IgD-negative memory B cell (primary cell): ENCODE results near the gene SLC29A2. TPM values are rescaled to one million over a fixed set of nuclear protein-coding genes. Genes with fewer than 3 reads are reported as not detected.
"Not testable (repeated sequence)": the region's sequence is repeated elsewhere in the genome, so short reads cannot be mapped to it uniquely, and the experiment has no call there.

ENCODE experiments used
- H3K27ac Mint-ChIP-seq, 3 donors: one replicate each; pipeline ENCODE4 v1.8.0; 2020 to 2022; ENCODE audit warnings: mild to moderate bottlenecking in 3 of 3, mixed read lengths in 3 of 3, moderate library complexity in 1 of 3
- H3K27me3 Mint-ChIP-seq: one replicate; pipeline ENCODE4 v1.8.0; 2021; ENCODE audit warnings: mixed read lengths
- H3K36me3 Mint-ChIP-seq: one replicate; pipeline ENCODE4 v1.8.0; 2020; ENCODE audit warnings: mild to moderate bottlenecking, mixed read lengths
- H3K4me1 Mint-ChIP-seq, 3 donors: one replicate each; pipeline ENCODE4 v1.8.0; 2020 to 2022; ENCODE audit warnings: mixed read lengths in 3 of 3, mild to moderate bottlenecking in 1 of 3
- H3K4me3 Mint-ChIP-seq, 4 donors: one replicate each; pipeline ENCODE4 v1.8.0; 2020 to 2022; ENCODE audit warnings: mild to moderate bottlenecking in 4 of 4, mixed read lengths in 4 of 4, moderate library complexity in 3 of 4
- H3K9me3 Mint-ChIP-seq, 3 donors: one replicate each; pipeline ENCODE4 v1.8.0; 2020 to 2021; ENCODE audit warnings: mixed read lengths in 3 of 3, mild to moderate bottlenecking in 1 of 3
- polyA plus RNA-seq: library from polyadenylated mRNA; unstranded; fragments of 300-500 nt; fragmentation: Illumina TruSeq; gene quantifications from one replicate; pipeline ENCODE4 v1.2.3, GENCODE V29; 2021

SLC29A2 gene
- polyA plus RNA-seq, 1 donor from 2014 or later: 3.0 TPM

- H3K4me3 Mint-ChIP-seq: no peak overlapping the region
- H3K9me3 Mint-ChIP-seq: no peaks in the 10 kb centered on the region
- no peak overlapping the region for H3K27ac Mint-ChIP-seq
- no peaks in the 10 kb centered on the region for H3K36me3 Mint-ChIP-seq
- peaks cover 0 to 9% (median 9%) of the 10 kb centered on the region in 3 donors for H3K4me1 Mint-ChIP-seq
- no peaks in the 10 kb centered on the region for H3K27me3 Mint-ChIP-seq
Observed at GRCh38 chr11:66326261-66327111, 45.1 kb downstream of the SLC29A2 start.

DNA sequence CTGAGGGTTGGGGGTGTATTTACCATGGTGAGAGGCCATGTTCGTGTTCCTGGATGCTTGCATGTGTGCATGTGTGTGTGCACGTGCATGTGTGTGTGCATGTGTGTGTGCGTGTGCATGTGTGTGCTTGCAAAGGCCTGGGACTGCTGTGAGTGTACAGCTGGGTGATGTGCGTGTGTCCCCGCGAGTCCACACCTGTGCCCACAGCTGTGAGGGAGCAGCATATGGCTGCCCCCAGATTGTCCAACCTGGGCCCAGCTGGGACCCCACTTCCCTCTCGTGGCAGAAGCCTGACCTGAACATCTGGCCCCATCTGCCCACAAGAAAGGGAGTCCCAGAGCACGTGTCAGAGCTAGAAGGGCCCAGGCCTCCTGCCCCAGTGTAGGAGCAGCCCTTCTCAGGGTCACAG, 46.3 kb downstream of the SLC29A2 start:
- Mint-ChIP-seq H3K27me3 (no peaks in the 10 kb centered on the region), H3K4me3 (no peak overlapping the region), H3K9me3 (no peaks in the 10 kb centered on the region), H3K27ac (peak overlapping the region in 1 of 3 donors; percentile 73), H3K4me1 (peaks cover 0 to 9% (median 9%) of the 10 kb centered on the region in 3 donors), H3K36me3 (no peaks in the 10 kb centered on the region)

DNA sequence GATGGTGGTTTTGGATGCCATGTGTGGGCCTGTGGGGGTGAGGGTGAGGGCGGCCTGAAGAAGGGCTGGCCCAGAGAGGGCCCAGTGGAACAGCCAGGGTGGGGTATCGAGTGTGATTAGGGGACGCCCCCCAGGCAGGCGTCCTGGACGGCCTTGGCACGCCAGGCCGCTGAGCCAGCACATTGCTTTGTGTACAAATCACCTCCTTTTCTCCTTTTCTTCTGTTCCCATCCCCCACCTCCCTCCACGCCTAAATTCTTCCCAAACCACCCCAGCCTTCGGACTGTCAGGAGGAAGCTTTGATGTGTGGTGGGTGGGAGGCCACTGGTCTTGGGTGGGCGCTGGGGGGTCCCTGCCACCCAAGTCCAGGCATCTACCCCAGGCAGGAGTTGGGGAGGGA, 46.9 kb downstream of the SLC29A2 start:
- H3K27ac Mint-ChIP-seq: peak overlapping the region in 1 of 3 donors; percentile 73
- peaks cover 0 to 9% (median 9%) of the 10 kb centered on the region in 3 donors for H3K4me1 Mint-ChIP-seq
- no peak overlapping the region for H3K4me3 Mint-ChIP-seq
- no peaks in the 10 kb centered on the region for H3K9me3 Mint-ChIP-seq
- no peaks in the 10 kb centered on the region for H3K36me3 Mint-ChIP-seq
- no peaks in the 10 kb centered on the region for H3K27me3 Mint-ChIP-seq

DNA sequence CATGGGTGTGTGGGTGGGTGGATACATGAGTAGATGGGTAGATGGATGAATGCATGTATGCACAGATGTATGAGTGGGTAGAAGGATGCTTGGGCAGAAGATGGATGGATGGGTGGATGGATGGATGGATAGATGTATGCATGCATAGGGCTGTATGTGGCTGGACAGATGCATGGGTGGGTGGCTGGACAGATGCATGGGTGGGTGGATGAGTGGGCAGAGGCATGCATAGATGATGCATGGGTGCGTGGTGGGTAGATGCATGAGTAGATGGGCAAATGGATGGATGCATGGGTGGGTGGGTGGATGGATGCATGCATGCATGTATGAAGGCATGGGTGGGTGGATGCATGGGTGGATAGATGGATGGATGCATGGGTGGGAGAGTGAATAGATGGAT, 47.9 kb downstream of the SLC29A2 start:
- no peak overlapping the region for H3K4me3 Mint-ChIP-seq
- no peaks in the 10 kb centered on the region for H3K27me3 Mint-ChIP-seq
- peaks cover 5 to 14% (median 13%) of the 10 kb centered on the region in 3 donors for H3K4me1 Mint-ChIP-seq
- H3K27ac Mint-ChIP-seq: no peak overlapping the region
- H3K9me3 Mint-ChIP-seq: no peaks in the 10 kb centered on the region
- no peaks in the 10 kb centered on the region for H3K36me3 Mint-ChIP-seq

DNA sequence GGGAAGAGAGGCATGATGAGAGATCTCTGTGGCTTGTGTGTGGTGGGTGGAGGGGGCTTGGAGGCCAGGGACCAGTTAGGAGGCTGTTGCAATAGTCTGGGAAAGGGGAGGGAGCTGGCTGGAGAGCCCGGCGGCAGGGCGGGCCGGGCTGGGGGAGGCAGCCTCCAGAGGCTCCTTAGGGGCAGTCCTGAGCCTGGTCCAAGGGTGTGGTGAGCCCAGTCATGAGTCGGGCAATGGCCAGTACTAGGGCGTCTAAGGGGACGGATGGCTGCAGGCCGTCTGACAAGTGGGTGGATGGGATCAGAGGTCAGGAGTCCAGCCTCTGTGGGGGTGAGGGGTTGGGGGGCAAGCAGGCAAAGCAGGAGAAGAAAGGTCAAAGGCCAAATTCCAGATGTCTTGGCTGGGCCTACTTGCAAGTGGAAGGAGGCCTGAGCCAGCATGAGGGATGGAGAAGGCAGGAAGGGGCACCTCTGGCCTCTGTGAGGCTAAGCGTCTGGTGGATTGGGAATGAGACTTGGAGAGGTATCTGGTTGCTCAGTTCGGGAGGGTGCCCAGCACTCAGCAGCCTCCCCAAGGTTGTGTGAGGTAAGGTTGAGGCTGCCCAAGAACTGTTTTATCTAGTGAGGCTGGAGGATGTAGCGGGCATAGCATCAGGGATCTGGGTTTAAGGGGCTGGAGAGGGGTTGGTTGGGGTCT, 48.7 kb downstream of the SLC29A2 start:
- Mint-ChIP-seq H3K4me3 (no peak overlapping the region), H3K36me3 (no peaks in the 10 kb centered on the region), H3K27me3 (no peaks in the 10 kb centered on the region), H3K9me3 (no peaks in the 10 kb centered on the region), H3K4me1 (peaks cover 11 to 17% (median 17%) of the 10 kb centered on the region in 3 donors), H3K27ac (no peak overlapping the region)

DNA sequence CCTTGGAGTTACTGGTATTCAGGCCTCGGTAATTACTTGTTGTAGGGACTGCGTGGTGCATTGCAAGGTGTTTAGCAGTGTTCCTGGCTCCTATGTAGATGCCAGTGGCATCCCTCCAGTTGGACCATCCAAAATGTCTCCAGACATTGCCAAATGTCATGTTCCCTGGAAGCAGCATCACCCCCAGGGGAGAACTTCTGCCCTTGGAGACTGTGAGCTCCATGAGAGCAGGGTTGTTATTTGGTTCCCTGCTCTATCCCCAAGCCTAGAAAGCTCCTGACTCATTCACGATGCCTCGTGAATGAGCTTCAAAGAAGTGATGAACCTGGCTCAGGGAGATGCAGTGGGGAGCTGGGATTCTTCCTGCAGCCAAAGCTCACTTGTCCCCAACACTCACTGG, 50.0 kb downstream of the SLC29A2 start:
- Mint-ChIP-seq H3K36me3 (no peaks in the 10 kb centered on the region), H3K9me3 (no peaks in the 10 kb centered on the region), H3K4me3 (no peak overlapping the region), H3K4me1 (peaks cover 11 to 20% (median 17%) of the 10 kb centered on the region in 3 donors), H3K27me3 (no peaks in the 10 kb centered on the region), H3K27ac (peak overlapping the region in 1 of 3 donors; percentile 31)

- not testable (repeated sequence) for H3K27me3 Mint-ChIP-seq, H3K27ac Mint-ChIP-seq, H3K36me3 Mint-ChIP-seq, H3K9me3 Mint-ChIP-seq, H3K4me3 Mint-ChIP-seq
- H3K4me1 Mint-ChIP-seq: peaks cover 11 to 20% (median 17%) of the 10 kb centered on the region in 3 donors
Observed at GRCh38 chr11:66320748-66321147, 50.8 kb downstream of the SLC29A2 start.

- H3K27ac Mint-ChIP-seq, H3K27me3 Mint-ChIP-seq, H3K4me3 Mint-ChIP-seq, H3K36me3 Mint-ChIP-seq, H3K9me3 Mint-ChIP-seq: not testable (repeated sequence)
- H3K4me1 Mint-ChIP-seq: peaks cover 11 to 22% (median 17%) of the 10 kb centered on the region in 3 donors
Observed at GRCh38 chr11:66320289-66320688, 51.3 kb downstream of the SLC29A2 start.

GRCh38 chr11:66318600-66318970, 53.0 kb downstream of the SLC29A2 start:
- Mint-ChIP-seq H3K4me3 (peak overlapping the region in 3 of 4 donors; percentile 10 to 77 (median 63)), H3K27me3 (no peaks in the 10 kb centered on the region), H3K9me3 (no peaks in the 10 kb centered on the region), H3K36me3 (no peaks in the 10 kb centered on the region), H3K4me1 (peaks cover 11 to 26% (median 17%) of the 10 kb centered on the region in 3 donors), H3K27ac (peak overlapping the region; percentile 80 to 95 (median 95))

GRCh38 chr11:66317723-66318599, 53.6 kb downstream of the SLC29A2 start:
- H3K27ac Mint-ChIP-seq: peak overlapping the region; percentile 93 to 95 (median 95)
- H3K9me3 Mint-ChIP-seq: no peaks in the 10 kb centered on the region
- peaks cover 11 to 29% (median 17%) of the 10 kb centered on the region in 3 donors for H3K4me1 Mint-ChIP-seq
- no peaks in the 10 kb centered on the region for H3K27me3 Mint-ChIP-seq
- H3K36me3 Mint-ChIP-seq: no peaks in the 10 kb centered on the region
- H3K4me3 Mint-ChIP-seq: peak overlapping the region in 3 of 4 donors; percentile 10 to 88 (median 87)

GRCh38 chr11:66317322-66317722, 54.2 kb downstream of the SLC29A2 start:
- Mint-ChIP-seq H3K4me1 (peaks cover 11 to 29% (median 17%) of the 10 kb centered on the region in 3 donors), H3K27me3 (no peaks in the 10 kb centered on the region), H3K27ac (peak overlapping the region; percentile 93 to 95 (median 95)), H3K36me3 (no peaks in the 10 kb centered on the region), H3K4me3 (peak overlapping the region; percentile 10 to 87 (median 52)), H3K9me3 (no peaks in the 10 kb centered on the region)

- H3K36me3 Mint-ChIP-seq: no peaks in the 10 kb centered on the region
- peak within 1 kb of the TSS; percentile 93 to 95 (median 95) for H3K27ac Mint-ChIP-seq
- H3K4me1 Mint-ChIP-seq: peaks cover 11 to 29% (median 17%) of the 10 kb centered on the region in 3 donors
Observed at GRCh38 chr11:66316849-66317251, 54.7 kb downstream of the SLC29A2 start, which contains the start of gene CD248. TSS of gene CD248 (minus strand) at chr11:66317044. CDS start at chr11:66317027, 17 bp downstream.

GRCh38 chr11:66315921-66316811, 55.4 kb downstream of the SLC29A2 start:
- H3K4me3 Mint-ChIP-seq: peak overlapping the region in 2 of 4 donors; percentile 38 to 57
- H3K27me3 Mint-ChIP-seq: no peaks in the 10 kb centered on the region
- no peaks in the 10 kb centered on the region for H3K36me3 Mint-ChIP-seq
- no peaks in the 10 kb centered on the region for H3K9me3 Mint-ChIP-seq
- peak overlapping the region in 2 of 3 donors; percentile 43 to 71 for H3K27ac Mint-ChIP-seq
- H3K4me1 Mint-ChIP-seq: peaks cover 11 to 29% (median 21%) of the 10 kb centered on the region in 3 donors

More at GRCh38 chr11:66316849-66317251, 54.7 kb downstream of the SLC29A2 start, which contains the start of gene CD248:
- Mint-ChIP-seq H3K27me3 (no peaks in the 10 kb centered on the region), H3K4me3 (peak within 1 kb of the TSS; percentile 41 to 87 (median 60)), H3K9me3 (no peaks in the 10 kb centered on the region)
